ENCODE results near the gene RECQL5. TPM values are rescaled to one million over a fixed set of nuclear protein-coding genes. Genes with fewer than 3 reads are reported as not detected.
A peak's percentile ranks its signal among the peaks of the same experiment; 100 is the strongest.

Gene RECQL5
- total and polyA plus RNA-seq, 10 donors: 25.7 to 51.0 (median 38.6) TPM

- Histone ChIP-seq H3K9me3 (no peaks in the 10 kb centered on the region), H3K36me3 (peaks cover 0 to 54% (median 10%) of the 10 kb centered on the region in 6 donors), H3K4me3 (no peak overlapping the region), H3K27ac (peak overlapping the region in 1 of 8 donors; percentile 73), H3K4me1 (peaks cover 14 to 24% (median 21%) of the 10 kb centered on the region in 6 donors), H3K27me3 (replicated peaks in 1 of 7) (no peaks in the 10 kb centered on the region)
- DNase-seq: peak; percentile 63
- no peak for TF ChIP-seq POLR2AphosphoS5 (IDR thresholded peaks at IDR 0.05)
- TF ChIP-seq POLR2A (IDR thresholded peaks at IDR 0.05): no peak
- TF ChIP-seq, protein P1, sequence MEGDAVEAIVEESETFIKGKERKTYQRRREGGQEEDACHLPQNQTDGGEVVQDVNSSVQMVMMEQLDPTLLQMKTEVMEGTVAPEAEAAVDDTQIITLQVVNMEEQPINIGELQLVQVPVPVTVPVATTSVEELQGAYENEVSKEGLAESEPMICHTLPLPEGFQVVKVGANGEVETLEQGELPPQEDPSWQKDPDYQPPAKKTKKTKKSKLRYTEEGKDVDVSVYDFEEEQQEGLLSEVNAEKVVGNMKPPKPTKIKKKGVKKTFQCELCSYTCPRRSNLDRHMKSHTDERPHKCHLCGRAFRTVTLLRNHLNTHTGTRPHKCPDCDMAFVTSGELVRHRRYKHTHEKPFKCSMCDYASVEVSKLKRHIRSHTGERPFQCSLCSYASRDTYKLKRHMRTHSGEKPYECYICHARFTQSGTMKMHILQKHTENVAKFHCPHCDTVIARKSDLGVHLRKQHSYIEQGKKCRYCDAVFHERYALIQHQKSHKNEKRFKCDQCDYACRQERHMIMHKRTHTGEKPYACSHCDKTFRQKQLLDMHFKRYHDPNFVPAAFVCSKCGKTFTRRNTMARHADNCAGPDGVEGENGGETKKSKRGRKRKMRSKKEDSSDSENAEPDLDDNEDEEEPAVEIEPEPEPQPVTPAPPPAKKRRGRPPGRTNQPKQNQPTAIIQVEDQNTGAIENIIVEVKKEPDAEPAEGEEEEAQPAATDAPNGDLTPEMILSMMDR (IDR thresholded peaks at IDR 0.05 in 8 of 11, conservative IDR thresholded peaks at IDR 0.05 in 3 of 11): no peak
- intact Hi-C loops (cut with DNase I; ENCODE audit: low total_unique reads): no loop called here
- 87 to 92% (median 90%) methylated on average over 15 to 20 of the region's 20 CpGs for WGBS, 5 donors
These were observed 32.0 kb downstream of the RECQL5 start for GRCh38 chr17:75634754-75635609.

GRCh38 chr17:75634376-75634740 lies 32.6 kb downstream of the RECQL5 start:
- Histone ChIP-seq H3K36me3 (peaks cover 0 to 54% (median 9%) of the 10 kb centered on the region in 6 donors), H3K27me3 (replicated peaks in 1 of 7) (no peaks in the 10 kb centered on the region), H3K4me1 (peaks cover 14 to 24% (median 21%) of the 10 kb centered on the region in 6 donors), H3K4me3 (peak overlapping the region in 1 of 8 donors; percentile 7), H3K27ac (peak overlapping the region in 5 of 8 donors; percentile 51 to 73 (median 68)), H3K9me3 (no peaks in the 10 kb centered on the region)
- no peak for DNase-seq
- intact Hi-C loops (cut with DNase I; ENCODE audit: low total_unique reads): no loop called here
- 78 to 95% (median 87%) methylated on average over 7 to 9 of the region's 9 CpGs for WGBS, 5 donors
- TF ChIP-seq POLR2A (IDR thresholded peaks at IDR 0.05) (no peak), POLR2AphosphoS5 (IDR thresholded peaks at IDR 0.05) (no peak)
- TF ChIP-seq, protein P1 (IDR thresholded peaks at IDR 0.05 in 8 of 11, conservative IDR thresholded peaks at IDR 0.05 in 3 of 11): no peak

GRCh38 chr17:75633486-75634375 lies 33.2 kb downstream of the RECQL5 start:
- Histone ChIP-seq H3K27me3 (replicated peaks in 1 of 7) (no peaks in the 10 kb centered on the region), H3K36me3 (peaks cover 0 to 54% (median 7%) of the 10 kb centered on the region in 6 donors), H3K4me3 (peak overlapping the region in 2 of 8 donors; percentile 6 to 7), H3K27ac (peak overlapping the region in 7 of 8 donors; percentile 14 to 73 (median 68)), H3K4me1 (peaks cover 14 to 24% (median 21%) of the 10 kb centered on the region in 6 donors), H3K9me3 (no peaks in the 10 kb centered on the region)
- TF ChIP-seq POLR2AphosphoS5 (IDR thresholded peaks at IDR 0.05): peak; percentile 36 to 60 (median 48)
- TF ChIP-seq POLR2A (IDR thresholded peaks at IDR 0.05): no peak
- TF ChIP-seq, protein P1 (IDR thresholded peaks at IDR 0.05 in 8 of 11, conservative IDR thresholded peaks at IDR 0.05 in 3 of 11): peak in 10 of 11 experiments; percentile 4 to 63 (median 42)
- DNase-seq: peak; percentile 88
- WGBS, 5 donors: 13 to 22% (median 21%) methylated on average over 23 to 27 of the region's 27 CpGs
- intact Hi-C loops (cut with DNase I; ENCODE audit: low total_unique reads): loop anchor here (2.0 kb wide), 1 partner anchor 115 kb away; no protein-coding TSS in a partner anchor
